GM12873 (cell line): Measurements from ENCODE around the gene MOBP.

Experiments
- CTCF ChIP-seq: IDR thresholded peaks from 2 replicates; pipeline ENCODE4 v1.5.1; 2012; ENCODE audit warnings: low read depth, mild to moderate bottlenecking, moderate library complexity, low read length, control low read depth; ENCODE audit not compliant: insufficient read depth; ENCODE audit errors: missing control alignments

MOBP gene

GRCh38 chr3:39469258-39469657 lies 1.8 kb downstream of the MOBP start:
- TF ChIP-seq CTCF = no peak

- no peak for TF ChIP-seq CTCF
Measured at GRCh38 chr3:39469945-39470344, 2.5 kb downstream of the MOBP start.

GRCh38 chr3:39471652-39472051 lies 4.2 kb downstream of the MOBP start:
- TF ChIP-seq CTCF = no peak

GRCh38 chr3:39473452-39474125 lies 6.1 kb downstream of the MOBP start:
- no peak for TF ChIP-seq CTCF

- TF ChIP-seq CTCF = no peak
Measured at GRCh38 chr3:39474126-39474515, 6.6 kb downstream of the MOBP start.

GRCh38 chr3:39476783-39477182 lies 9.3 kb downstream of the MOBP start:
- TF ChIP-seq CTCF = no peak

GRCh38 chr3:39478226-39478625 lies 10.7 kb downstream of the MOBP start:
- no peak for TF ChIP-seq CTCF
